ENCODE data around the gene PAX3.

Gene PAX3

GRCh38 chr2:222178450-222178849 lies 120.3 kb downstream of the PAX3 start:
- no peak overlapping the region for H3K4me3 Mint-ChIP-seq
- H3K9me3 Mint-ChIP-seq: no peaks in the 10 kb centered on the region
- no peaks in the 10 kb centered on the region for H3K36me3 Mint-ChIP-seq (ENCODE audit: low read depth)

DNA sequence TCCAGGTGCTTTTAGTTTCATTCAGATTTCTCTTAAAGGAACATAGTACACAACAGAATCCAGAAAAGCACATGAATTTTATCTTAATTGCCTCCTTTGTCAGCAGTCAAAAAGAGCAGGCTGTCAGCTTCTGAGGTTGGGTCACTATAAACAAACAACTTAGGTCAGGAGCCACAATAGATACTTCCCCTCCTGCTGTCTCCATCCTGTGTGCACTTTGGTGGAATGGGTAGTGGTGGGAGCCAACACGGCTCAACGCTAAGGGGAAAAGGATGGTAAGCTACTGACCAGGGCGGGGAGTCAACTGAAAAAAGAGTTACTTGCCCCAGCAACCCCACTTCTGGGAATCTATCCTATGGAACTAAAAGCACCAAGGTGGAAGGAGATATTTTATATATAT lies 121.9 kb downstream of the PAX3 start:
- Mint-ChIP-seq H3K9me3 (no peaks in the 10 kb centered on the region), H3K27me3 (ENCODE audit: low read depth) (peaks cover 24% of the 10 kb centered on the region), H3K4me3 (no peak overlapping the region), H3K4me1 (no peaks in the 10 kb centered on the region), H3K27ac (no peak overlapping the region), H3K36me3 (ENCODE audit: low read depth) (no peaks in the 10 kb centered on the region)
- TF ChIP-seq CTCF (IDR thresholded peaks at IDR 0.05; ENCODE audit: unreplicated experiment in 3 of 3): no peak

More at GRCh38 chr2:222178450-222178849, 120.3 kb downstream of the PAX3 start:
- no peak for TF ChIP-seq CTCF (IDR thresholded peaks at IDR 0.05; ENCODE audit: unreplicated experiment in 3 of 3)
- Mint-ChIP-seq H3K27ac (no peak overlapping the region), H3K4me1 (no peaks in the 10 kb centered on the region), H3K27me3 (ENCODE audit: low read depth) (peaks cover 26% of the 10 kb centered on the region)

- Mint-ChIP-seq H3K36me3 (ENCODE audit: low read depth) (peaks cover 3% of the 10 kb centered on the region), H3K9me3 (peaks cover 3% of the 10 kb centered on the region), H3K4me3 (no peak overlapping the region), H3K27ac (no peak overlapping the region), H3K4me1 (no peaks in the 10 kb centered on the region), H3K27me3 (ENCODE audit: low read depth) (peaks cover 24% of the 10 kb centered on the region)
- no peak for TF ChIP-seq CTCF (IDR thresholded peaks at IDR 0.05; ENCODE audit: unreplicated experiment in 3 of 3)
Measured at GRCh38 chr2:222174450-222174849, 124.3 kb downstream of the PAX3 start.

GRCh38 chr2:222169346-222169745 lies 129.5 kb downstream of the PAX3 start:
- Mint-ChIP-seq H3K36me3 (ENCODE audit: low read depth) (peaks cover 3% of the 10 kb centered on the region), H3K27me3 (ENCODE audit: low read depth) (peaks cover 14% of the 10 kb centered on the region), H3K4me1 (no peaks in the 10 kb centered on the region), H3K9me3 (peaks cover 3% of the 10 kb centered on the region), H3K4me3 (no peak overlapping the region), H3K27ac (no peak overlapping the region)
- no peak for TF ChIP-seq CTCF (IDR thresholded peaks at IDR 0.05; ENCODE audit: unreplicated experiment in 3 of 3)

DNA sequence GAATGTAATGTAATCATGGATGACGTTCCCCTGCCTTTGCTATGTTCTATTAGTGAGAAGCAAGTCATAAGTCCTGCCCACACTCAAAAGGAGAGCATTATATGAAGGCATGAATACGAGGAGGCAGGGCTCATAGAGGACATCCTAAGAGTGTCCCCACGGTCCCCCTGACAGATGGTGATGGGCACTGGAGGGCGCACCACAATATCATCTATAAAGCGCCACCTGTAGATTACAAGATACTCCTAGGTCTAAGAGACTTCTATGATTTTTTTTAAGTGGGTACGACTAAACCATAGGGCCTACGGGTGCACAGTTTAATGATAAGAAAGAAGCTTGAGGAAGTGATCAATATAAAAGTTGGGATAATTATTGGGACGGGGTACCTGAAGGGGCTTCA lies 131.0 kb downstream of the PAX3 start:
- Mint-ChIP-seq H3K4me3 (no peak overlapping the region), H3K9me3 (peaks cover 3% of the 10 kb centered on the region), H3K36me3 (ENCODE audit: low read depth) (peaks cover 3% of the 10 kb centered on the region), H3K4me1 (no peaks in the 10 kb centered on the region), H3K27me3 (ENCODE audit: low read depth) (peaks cover 19% of the 10 kb centered on the region), H3K27ac (no peak overlapping the region)
- TF ChIP-seq CTCF (IDR thresholded peaks at IDR 0.05; ENCODE audit: unreplicated experiment in 3 of 3): no peak

GRCh38 chr2:222160944-222161343 lies 137.9 kb downstream of the PAX3 start:
- no peaks in the 10 kb centered on the region for H3K9me3 Mint-ChIP-seq
- no peak overlapping the region for H3K4me3 Mint-ChIP-seq
- no peak for TF ChIP-seq CTCF (IDR thresholded peaks at IDR 0.05; ENCODE audit: unreplicated experiment in 3 of 3)
- H3K4me1 Mint-ChIP-seq: no peaks in the 10 kb centered on the region
- no peaks in the 10 kb centered on the region for H3K36me3 Mint-ChIP-seq (ENCODE audit: low read depth)
- H3K27ac Mint-ChIP-seq: no peak overlapping the region
- H3K27me3 Mint-ChIP-seq (ENCODE audit: low read depth): peaks cover 13% of the 10 kb centered on the region

Measured in nephron (organoid).